ENCODE results near the gene DCST1. TPM values are rescaled to one million over a fixed set of nuclear protein-coding genes. Genes with fewer than 3 reads are reported as not detected.

DCST1 gene
- polyA plus RNA-seq, 10 donors = 0.09 to 0.58 (median 0.17) TPM

DNA sequence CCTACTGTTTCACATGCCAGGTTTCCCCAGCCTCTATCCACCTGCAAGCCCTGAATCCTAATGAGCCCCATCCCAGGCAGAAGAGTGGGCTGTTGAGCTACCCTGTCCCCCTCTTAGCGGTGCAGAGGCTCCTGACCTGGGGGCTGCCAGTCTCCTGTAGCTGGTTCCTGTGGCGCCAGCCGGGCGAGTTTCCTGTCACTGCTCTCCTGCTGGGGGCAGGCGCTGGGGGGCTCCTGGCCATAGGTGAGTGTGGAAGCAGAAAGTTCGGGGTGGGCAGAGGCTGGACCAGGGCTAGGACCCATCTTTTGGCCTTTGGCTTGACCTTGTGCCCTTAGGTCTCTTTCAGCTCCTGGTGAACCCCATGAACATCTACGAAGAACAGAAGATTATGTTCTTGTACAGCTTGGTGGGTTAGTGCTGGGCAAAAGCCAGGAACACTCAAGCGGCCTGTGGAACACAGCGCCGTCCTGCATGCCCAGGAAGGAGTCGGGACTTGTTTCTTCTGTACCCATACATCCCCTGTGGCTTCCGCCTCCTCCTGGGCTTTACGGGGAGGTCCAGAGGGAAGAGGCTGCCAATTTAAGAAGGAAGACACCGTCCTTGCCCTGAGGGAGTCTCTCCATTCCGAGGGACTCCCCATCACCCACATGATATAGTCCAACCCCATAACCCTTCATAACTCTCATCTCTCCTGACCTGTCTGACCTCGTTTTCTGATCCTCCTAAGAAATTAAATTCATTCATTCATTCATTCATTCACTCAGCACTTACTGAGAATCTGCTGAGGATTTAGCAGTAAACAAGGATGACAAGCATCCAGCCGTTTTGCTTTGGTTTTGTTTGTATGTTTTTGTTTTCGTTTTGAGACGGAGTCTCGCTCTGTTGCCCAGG, 939 bp downstream of the DCST1 start:
- no peak for DNase-seq

- no peak for DNase-seq
Measured at GRCh38 chr1:155035936-155036335, 2.3 kb downstream of the DCST1 start.

DNA sequence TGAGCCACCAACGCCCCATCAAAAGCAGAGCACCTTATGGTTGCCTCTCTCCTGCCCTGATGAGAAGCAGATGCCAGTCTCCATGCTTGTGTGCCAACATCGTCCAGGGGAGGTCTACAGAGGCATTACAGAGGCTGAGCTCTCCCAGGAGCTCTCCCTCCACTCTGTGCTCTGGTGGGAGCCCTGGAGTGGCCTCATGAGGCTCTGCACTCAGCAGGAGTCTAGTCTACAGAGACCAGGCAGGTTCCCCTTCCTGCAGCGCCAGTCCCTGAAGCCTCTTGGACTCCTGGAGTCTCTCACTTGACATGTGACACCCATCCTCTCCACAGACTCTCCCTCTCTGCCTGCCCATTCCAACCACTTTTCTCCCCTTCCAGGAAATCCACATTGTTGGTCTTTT, 3.4 kb downstream of the DCST1 start:
- no peak for DNase-seq

DNA sequence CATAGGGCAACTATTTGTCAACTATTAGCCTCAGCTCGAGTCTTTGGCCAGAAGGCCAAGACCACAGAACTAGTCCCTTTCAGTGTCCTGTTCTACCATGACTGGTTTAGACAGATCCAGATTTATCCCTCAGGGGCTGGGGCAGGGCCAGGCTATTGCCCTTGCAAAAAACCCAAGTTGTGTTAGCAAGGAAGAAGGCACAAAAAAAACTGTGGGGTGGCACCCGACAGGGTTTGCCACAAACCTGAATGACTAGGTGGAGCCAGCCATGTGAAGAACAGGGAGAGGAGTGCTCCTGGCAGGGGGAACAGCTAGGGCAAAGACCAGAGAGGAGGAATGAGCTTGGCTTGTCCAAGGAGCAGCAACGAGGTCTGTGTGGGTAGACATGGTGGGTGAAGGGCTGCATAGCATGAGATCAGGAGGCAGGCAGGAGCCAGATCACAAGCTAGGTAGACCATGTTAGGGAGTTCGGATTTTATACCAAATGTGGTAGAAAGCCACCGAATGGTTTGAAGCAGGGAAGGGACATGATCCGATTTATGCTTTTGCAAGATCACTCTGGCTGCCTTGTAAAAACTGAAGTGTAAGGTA, 4.3 kb downstream of the DCST1 start:
- no peak for DNase-seq

DNA sequence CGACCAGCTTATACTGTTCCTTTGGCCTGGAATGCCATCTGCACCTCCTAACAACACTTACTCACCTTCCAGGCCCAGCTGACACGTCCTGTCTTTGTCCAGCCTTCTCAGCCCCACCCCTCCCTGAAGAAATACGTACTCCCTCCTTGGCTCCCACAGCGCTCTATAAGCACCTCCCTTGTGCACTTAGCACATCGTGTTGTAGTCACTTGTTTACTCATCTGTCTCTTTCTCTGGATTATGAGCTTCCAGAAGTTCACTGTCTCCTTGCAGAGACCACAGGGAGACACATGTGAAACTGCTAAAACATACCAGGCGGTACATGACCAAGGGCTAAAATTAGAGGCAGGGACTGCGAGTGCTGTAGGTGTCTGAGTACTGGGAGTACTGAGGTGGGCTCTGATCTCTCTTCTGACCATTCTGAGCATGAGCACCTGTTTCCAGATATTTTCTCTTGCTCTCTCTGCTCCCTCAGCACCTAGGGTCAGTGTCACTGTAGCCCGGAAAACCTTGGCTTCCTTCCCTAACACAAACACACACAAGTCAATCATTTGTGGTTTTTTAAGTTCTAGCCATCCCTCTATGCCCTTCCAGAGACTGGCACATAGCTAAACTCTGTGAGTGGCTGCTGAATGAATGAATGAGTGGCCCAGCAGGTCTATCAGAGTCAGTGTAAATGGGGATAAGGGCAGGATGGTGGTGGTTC, 5.1 kb downstream of the DCST1 start:
- DNase-seq = no peak

- no peak for DNase-seq
Measured at GRCh38 chr1:155039308-155039669, 5.7 kb downstream of the DCST1 start.

DNA sequence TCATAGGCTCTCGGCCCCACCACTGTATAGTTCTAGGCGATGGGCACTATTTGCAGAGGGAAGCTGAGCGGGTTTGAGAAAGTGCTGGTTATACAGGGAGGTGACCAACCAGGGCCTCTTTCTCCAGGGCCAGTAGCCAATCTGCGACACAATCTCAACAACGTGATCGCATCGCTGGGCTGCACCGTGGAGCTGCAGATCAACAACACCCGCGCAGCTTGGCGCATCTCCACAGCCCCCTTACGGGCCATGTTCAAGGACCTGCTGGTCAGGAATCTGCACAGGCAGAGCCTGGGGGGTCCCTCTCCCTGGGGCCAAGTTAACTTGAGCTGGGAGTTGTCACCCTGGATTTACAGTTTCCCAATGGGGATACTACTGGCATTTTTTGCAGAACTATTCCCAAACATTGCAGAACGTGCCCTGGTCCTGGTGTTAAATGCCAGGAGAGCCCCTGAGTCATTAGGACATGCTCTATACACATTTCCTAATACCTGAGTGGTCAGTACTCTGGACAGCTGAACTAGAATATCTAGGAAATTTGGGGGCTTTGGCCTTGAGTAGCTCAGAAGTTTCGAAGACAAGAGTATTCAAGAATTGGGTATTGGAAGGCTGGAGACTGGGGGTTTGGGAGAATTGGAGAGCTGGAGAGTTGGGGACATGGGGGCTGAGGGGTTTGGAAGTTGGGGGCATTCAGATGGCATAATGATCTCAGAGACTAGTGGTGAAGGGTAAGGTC, 6.9 kb downstream of the DCST1 start:
- DNase-seq = no peak

GRCh38 chr1:155042789-155043188, 9.2 kb downstream of the DCST1 start:
- no peak for DNase-seq

DNA sequence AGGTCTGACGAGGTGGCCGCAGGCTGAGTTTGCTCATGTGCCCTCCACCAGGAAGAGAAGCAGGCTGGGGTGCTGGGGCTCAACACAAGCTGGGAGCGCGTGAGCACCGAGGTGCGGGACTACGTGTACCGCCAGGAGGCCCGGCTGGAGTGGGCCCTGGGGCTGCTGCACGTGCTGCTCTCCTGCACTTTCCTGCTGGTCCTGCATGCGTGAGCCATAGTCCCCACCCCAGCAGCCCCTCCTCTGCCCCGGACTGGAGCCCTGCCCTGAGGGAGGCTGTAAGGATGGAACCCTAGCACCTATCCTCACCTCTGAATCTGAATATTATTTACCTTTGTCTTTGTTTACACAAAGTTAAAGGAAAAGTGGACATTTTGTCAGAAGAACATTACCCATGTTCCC, 9.7 kb downstream of the DCST1 start:
- no peak for DNase-seq

GRCh38 chr1:155043793-155044192, 10.2 kb downstream of the DCST1 start:
- DNase-seq = no peak

DNA sequence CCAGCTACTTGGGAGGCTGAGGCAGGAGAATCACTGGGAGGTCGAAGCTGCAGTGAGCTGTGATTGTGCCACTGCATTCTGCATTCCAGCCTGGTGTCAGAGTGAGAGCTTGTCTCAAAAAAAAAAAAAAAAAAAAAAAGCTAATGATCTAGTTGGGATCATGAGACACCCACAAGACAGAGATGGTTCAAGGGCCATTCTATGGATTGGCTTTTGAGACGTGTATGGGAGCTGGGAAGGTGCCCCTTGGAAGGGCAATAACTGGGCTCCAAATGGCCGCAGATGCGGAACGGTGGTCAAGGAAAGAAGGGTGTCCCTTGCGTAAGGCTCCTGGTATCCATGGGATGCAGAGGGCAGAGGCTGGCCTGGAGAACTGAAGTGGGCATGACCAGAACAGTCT, 10.7 kb downstream of the DCST1 start:
- no peak for DNase-seq

- peak; percentile 57 to 75 (median 65) for DNase-seq
Measured at GRCh38 chr1:155044812-155045657, 11.4 kb downstream of the DCST1 start.

DNA sequence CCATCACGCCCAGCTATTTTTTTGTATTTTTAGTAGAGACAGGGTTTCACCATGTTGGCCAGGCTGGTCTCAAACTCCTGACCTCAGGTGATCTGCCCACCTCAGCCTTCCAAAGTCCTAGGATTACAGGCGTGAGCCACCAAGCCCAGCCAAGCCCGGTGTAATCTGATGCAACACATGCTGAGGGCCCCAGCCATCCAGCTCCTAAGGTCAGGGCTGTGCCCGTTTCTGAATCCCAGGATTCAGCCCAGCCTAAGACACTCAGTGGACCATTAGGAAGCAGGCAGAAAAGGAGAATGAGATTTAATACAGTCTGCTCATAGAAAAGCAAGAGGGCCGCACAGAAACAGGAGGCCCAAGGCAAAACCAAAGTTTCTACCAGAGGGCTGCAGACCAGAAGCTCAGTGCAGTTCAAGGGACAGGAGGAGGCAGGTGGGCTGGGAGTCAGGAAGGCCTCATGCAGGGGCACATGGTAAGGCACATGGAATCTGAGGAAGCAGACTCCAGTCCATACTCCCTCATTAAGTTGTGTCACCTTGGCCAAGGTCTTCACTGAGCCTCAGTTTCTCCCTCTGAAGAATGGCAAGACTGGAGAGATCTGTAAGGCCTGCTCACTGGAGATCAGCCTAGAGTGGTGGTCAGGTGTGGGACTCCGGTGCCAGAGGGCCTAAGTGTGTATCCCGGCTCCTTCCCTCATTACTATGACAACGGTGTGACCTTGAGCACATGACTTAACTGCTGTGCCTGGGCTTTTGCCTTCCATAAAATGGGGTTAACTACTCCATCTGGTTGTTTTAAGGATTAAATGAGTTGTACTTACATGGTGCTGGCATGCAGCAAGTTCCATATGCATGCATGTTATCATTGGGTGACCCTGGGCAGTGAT, 15.1 kb downstream of the DCST1 start:
- DNase-seq = no peak

DNA sequence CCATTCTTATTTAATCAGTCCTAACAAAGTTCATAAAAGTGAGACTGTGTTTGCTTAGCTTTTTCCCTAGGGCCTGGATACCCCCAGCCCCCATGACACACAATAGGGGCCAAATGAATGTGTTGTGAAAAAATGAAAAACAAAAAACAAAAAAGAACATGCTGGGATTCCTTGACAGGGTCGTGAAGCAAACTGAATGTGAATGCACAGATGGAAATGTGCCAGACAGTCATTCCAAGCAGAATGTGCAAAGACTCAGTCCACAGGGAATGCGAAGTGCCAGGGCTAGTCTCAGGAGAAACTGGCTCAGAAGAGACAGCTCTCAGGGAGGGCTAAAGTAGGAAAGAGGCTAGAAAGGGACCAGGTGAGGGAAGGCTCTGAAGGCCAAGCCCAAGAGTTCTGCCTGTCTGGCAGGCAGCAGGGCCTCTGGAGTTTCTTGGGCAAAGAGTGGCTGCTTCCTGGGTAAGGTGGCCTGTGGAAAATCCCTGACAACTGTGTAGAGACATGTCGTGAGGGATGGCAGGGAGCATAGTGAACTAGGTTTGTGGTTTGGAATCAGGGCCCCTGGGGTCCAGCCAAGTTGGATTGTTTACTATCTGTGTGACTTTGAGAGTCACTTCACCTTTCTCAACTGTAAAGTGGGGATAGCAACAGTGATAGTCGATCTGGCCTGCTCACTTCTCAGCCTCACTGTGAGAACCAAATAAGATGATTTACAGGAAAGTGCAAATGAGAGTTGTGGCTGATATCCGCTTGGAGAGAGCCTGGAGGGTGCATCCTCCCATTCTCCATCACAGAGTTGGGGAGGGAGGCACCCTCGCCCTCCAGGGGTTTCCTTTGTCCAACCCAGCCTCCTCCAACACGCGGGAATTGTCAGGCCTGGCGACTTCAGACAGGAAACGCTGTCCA, 16.3 kb downstream of the DCST1 start:
- no peak for DNase-seq

GRCh38 chr1:155050560-155051341, 17.1 kb downstream of the DCST1 start, which contains the start of gene ADAM15:
ADAM15 (plus strand) TSS chr1:155051316; CDS start chr1:155051387, 71 bp downstream.
- peak; percentile 55 to 92 (median 81) for DNase-seq

DNA sequence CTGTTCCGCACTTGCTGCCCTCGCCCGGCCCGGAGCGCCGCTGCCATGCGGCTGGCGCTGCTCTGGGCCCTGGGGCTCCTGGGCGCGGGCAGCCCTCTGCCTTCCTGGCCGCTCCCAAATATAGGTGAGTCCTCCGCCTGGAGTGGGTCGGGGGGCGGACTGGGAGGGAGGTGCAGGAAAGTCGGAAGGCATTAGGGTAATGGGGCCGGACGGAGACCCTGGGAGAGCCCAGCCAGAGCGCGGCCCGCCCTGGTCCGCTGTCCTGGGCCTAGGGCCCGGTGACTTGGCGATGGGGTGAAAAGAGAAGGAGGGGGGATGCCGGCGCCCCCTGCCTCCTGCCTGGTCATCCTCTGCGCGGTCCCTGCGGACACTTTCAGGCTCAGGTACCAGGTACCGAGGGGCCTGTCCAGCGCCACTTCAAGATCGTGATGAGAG, 17.7 kb downstream of the DCST1 start:
- no peak for DNase-seq

DNA sequence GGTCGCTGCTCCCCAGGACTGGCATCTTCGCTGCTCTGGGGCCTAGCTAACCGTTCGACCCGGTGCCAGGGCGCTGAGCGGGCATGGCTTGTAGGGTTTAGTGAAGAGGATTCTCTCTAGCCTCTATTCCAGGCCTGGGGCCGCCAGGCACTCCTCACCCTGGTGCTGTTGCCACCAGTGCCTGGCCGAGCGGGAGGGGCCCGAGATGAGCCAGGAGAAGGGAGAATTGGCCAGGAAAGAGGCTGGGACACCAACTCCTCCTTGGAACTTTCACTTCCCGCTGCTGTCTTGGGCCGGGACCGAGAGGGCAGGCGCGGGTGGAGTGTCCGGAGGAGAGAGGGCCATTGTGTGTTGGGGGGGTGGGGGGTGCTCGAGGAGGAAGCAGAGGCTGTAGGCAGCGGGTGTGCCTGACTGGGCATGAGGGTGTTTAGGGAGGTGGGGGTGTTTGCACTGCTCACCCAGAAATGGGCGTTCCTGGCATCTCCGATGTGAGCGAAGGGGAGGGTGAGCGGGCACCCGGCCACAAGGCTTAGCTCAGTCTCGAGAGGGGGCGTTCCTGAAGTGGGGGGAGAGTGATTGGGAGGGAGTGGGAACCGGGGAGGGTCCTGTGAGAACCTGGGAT, 18.3 kb downstream of the DCST1 start:
- peak in 1 of 3 donors; percentile 70 for DNase-seq

Data from muscle of back (tissue), 11 donors.